Sigmoid colon (tissue), 4 donors: ENCODE results near the gene PYGB.

Experiments
- EP300 ChIP-seq, 4 donors: sonication (generic); formaldehyde crosslinking; IDR thresholded peaks; one replicate each; pipeline ENCODE4 v1.6.1; 2017; ENCODE audit warnings: antibody characterized with exemption in 4 of 4
- POLR2A ChIP-seq, 2 donors: fragments of 450-650 bp; IDR thresholded peaks; one replicate each; pipeline ENCODE4 v1.6.1; 2016; ENCODE audit warnings: antibody characterized with exemption in 2 of 2, mild to moderate bottlenecking in 2 of 2, moderate library complexity in 2 of 2
- POLR2AphosphoS5 ChIP-seq, 4 donors: sonication (generic); formaldehyde crosslinking; IDR thresholded peaks; one replicate each; pipeline ENCODE4 v1.6.1; 2017; ENCODE audit warnings: antibody characterized with exemption in 4 of 4
- TF ChIP-seq, protein P1 (sequence below), 4 experiments: fragments of 450-650 bp in 3 of 4; fragments of 200-600 bp in 1 of 4; IDR thresholded peaks; one replicate each; pipeline ENCODE4 v1.5.1; 2016 to 2019; ENCODE audit warnings: antibody characterized with exemption in 4 of 4, mild to moderate bottlenecking in 3 of 4, moderate library complexity in 2 of 4

DNA sequence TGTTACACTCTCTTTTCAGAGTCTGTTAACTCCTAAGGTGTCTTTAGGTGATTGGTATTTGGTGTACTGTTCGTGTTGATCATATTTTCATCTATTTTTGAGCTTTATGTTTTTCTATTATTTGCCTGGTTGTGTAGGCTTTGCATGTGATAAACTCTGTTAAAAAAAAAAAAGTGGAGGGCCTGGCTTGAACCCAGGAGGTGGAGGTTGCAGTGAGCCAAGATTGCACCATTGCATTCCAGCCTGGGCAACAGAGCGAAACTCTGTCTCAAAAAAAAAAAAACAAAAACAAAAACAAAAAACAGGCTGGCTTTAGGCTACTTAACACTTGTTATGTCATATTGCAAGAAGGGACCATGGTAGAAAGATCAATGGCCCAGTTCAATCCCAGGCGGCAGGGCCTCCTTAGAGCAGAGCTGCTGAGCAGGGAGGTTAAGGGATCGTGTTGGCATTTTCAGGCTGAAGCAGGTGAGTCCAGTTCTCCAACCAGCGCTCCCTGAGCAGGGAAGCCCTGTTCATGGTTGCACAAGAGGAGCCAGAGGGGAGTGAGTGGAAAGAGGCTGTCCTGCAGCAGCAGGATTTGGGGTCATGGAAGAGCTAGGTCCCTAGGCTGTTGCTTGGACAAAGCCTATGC is 8.5 kb downstream of the PYGB start:
- TF ChIP-seq POLR2A (IDR thresholded peaks at IDR 0.05) (no peak), POLR2AphosphoS5 (IDR thresholded peaks at IDR 0.05) (no peak), EP300 (IDR thresholded peaks at IDR 0.05) (no peak)
- TF ChIP-seq, protein P1, sequence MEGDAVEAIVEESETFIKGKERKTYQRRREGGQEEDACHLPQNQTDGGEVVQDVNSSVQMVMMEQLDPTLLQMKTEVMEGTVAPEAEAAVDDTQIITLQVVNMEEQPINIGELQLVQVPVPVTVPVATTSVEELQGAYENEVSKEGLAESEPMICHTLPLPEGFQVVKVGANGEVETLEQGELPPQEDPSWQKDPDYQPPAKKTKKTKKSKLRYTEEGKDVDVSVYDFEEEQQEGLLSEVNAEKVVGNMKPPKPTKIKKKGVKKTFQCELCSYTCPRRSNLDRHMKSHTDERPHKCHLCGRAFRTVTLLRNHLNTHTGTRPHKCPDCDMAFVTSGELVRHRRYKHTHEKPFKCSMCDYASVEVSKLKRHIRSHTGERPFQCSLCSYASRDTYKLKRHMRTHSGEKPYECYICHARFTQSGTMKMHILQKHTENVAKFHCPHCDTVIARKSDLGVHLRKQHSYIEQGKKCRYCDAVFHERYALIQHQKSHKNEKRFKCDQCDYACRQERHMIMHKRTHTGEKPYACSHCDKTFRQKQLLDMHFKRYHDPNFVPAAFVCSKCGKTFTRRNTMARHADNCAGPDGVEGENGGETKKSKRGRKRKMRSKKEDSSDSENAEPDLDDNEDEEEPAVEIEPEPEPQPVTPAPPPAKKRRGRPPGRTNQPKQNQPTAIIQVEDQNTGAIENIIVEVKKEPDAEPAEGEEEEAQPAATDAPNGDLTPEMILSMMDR (IDR thresholded peaks at IDR 0.05): no peak
